Fibroblast of lung (primary cell): ENCODE data around the gene SIRPG.

Source experiments
- EZH2 ChIP-seq: IDR thresholded peaks from 2 replicates; pipeline ENCODE4 v1.5.1; 2012; ENCODE audit warnings: low read length, control low read depth, mild to moderate bottlenecking; ENCODE audit errors: missing control alignments
- TF ChIP-seq, protein P1 (sequence below), 2 donors: IDR thresholded peaks in 1 of 2; conservative IDR thresholded peaks in 1 of 2; 1 replicate in 1 of 2; 2 replicates in 1 of 2; pipeline ENCODE4 v1.5.1; 2011 to 2012; ENCODE audit warnings: low read length in 2 of 2, control low read depth in 1 of 2, inconsistent platforms in 1 of 2, low read depth in 1 of 2, mild to moderate bottlenecking in 1 of 2

DNA sequence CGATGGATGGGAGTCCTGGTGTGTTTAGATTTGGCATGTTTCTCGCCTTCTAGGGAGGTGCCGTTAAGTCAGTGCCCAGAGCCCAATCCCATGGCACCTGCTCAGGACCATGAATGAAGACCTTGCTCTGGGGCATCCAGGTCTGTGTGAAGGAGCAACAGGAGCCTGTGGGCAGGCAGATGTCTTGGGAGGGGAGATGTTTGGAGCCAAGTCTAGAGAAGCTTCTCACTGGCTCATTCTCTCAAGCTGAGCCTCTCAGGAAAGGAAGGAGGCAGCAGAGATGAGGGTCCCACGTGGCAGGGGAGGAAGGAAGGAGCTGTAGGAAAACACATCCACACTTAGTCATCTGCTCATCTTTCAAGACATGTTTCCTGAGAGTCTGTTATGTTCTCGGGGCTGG, 28.3 kb downstream of the SIRPG start:
- TF ChIP-seq, protein P1, sequence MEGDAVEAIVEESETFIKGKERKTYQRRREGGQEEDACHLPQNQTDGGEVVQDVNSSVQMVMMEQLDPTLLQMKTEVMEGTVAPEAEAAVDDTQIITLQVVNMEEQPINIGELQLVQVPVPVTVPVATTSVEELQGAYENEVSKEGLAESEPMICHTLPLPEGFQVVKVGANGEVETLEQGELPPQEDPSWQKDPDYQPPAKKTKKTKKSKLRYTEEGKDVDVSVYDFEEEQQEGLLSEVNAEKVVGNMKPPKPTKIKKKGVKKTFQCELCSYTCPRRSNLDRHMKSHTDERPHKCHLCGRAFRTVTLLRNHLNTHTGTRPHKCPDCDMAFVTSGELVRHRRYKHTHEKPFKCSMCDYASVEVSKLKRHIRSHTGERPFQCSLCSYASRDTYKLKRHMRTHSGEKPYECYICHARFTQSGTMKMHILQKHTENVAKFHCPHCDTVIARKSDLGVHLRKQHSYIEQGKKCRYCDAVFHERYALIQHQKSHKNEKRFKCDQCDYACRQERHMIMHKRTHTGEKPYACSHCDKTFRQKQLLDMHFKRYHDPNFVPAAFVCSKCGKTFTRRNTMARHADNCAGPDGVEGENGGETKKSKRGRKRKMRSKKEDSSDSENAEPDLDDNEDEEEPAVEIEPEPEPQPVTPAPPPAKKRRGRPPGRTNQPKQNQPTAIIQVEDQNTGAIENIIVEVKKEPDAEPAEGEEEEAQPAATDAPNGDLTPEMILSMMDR (conservative IDR thresholded peaks at IDR 0.05 in 1 of 2, IDR thresholded peaks at IDR 0.05 in 1 of 2; ENCODE audit: low read depth in 1 of 2, low read length in 2 of 2) = no peak
- no peak for TF ChIP-seq EZH2
